WTC11 (cell line): ENCODE results near the gene RFX3.

Experiments used
- CREB1 ChIP-seq: sonication (generic); formaldehyde crosslinking; IDR thresholded peaks from 2 replicates; pipeline ENCODE4 v1.8.0; 2023; ENCODE audit warnings: mild to moderate bottlenecking, missing genetic modification reagents
- TF ChIP-seq, protein P1 (sequence below): sonication (generic); formaldehyde crosslinking; IDR thresholded peaks from 2 replicates; pipeline ENCODE4 v1.8.0; 2022; ENCODE audit warnings: mild to moderate bottlenecking, missing genetic modification reagents

DNA sequence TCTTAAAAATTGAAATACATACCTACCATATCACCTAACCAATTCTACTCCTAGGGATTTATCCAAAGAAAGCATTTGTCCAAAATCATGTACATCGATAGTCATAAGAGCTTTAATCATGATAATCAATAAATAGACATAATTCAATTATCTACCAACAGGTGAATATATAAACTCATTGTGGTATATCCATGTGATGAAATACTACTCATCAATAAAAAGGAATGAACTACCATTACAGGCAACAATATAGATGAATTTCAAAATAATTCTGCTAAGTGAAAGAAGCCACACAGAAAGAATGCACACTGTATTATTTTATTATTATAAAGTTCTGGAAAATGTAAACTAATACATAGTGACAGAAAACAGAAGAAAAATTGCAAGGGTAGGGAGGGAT lies 81.8 kb downstream of the RFX3 start:
- TF ChIP-seq, protein P1, sequence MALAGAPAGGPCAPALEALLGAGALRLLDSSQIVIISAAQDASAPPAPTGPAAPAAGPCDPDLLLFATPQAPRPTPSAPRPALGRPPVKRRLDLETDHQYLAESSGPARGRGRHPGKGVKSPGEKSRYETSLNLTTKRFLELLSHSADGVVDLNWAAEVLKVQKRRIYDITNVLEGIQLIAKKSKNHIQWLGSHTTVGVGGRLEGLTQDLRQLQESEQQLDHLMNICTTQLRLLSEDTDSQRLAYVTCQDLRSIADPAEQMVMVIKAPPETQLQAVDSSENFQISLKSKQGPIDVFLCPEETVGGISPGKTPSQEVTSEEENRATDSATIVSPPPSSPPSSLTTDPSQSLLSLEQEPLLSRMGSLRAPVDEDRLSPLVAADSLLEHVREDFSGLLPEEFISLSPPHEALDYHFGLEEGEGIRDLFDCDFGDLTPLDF (CRISPR knock-in tag) = no peak
- TF ChIP-seq CREB1 (CRISPR knock-in tag) = no peak
